GM12878 (cell line): ENCODE results near the gene FUS. TPM values are rescaled to one million over a fixed set of nuclear protein-coding genes. Genes with fewer than 3 reads are reported as not detected.

Experiments
- ATAC-seq: fragments of 200-7000 bp; cut with Tn5 transposase; 3 replicates; pipeline ENCODE4 v1.9.1; 2020; ENCODE audit warnings: mild to moderate bottlenecking, moderate library complexity
- BruUV-seq: library from RNA; stranded (reverse); fragments of 400-500 nt; replicated peaks from 2 replicates; lab custom pipeline; 2021; lab: Mats Ljungman, UMichigan
- CTCF ChIA-PET: fragments of 300-600 bp; sonication (Branson Sonifier 250); formaldehyde crosslinking; extraction: SDS; loops from one replicate; lab custom pipeline; 2021; ENCODE audit warnings: inconsistent platforms; lab: Yijun Ruan, JAX
- POLR2A ChIA-PET: fragments of 350-600 bp; formaldehyde crosslinking; extraction: SDS; loops from one replicate; lab custom pipeline; 2021; ENCODE audit warnings: inconsistent platforms; lab: Charles Lee
- RAD21 ChIA-PET: fragments of 300-600 bp; sonication (Branson Sonifier 250); formaldehyde crosslinking; loops from one replicate; lab custom pipeline; 2023; ENCODE audit warnings: antibody characterized with exemption; ENCODE audit not compliant: unreplicated experiment; lab: Charles Lee
- SMC1A ChIA-PET: fragments of 300-600 bp; sonication (Branson Sonifier 250); formaldehyde crosslinking; loops from one replicate; lab custom pipeline; 2023; ENCODE audit not compliant: unreplicated experiment, uncharacterized antibody; lab: Charles Lee
- DNase-seq: peaks from one replicate; pipeline ENCODE4 v3.0.0-alpha.2; 2011; ENCODE audit warnings: low read depth, low spot score
- FAIRE-seq: peaks from 3 replicates; lab custom pipeline; 2011; peaks lifted over from hg19 to GRCh38; lab: Jason Lieb, UNC
- H2AFZ ChIP-seq: 2 replicates; pipeline ENCODE4 v1.6.0; 2011; ENCODE audit warnings: low read depth, low read length, control low read depth; ENCODE audit not compliant: control insufficient read depth
- H3K27ac ChIP-seq: 2 replicates; pipeline ENCODE4 v1.5.1; 2011; ENCODE audit warnings: control low read depth; ENCODE audit not compliant: control insufficient read depth, insufficient read depth
- H3K27me3 ChIP-seq, 2 experiments: replicated peaks in 1 of 2; 2 replicates each; pipeline versions ENCODE4 v1.6.0 to v1.6.1; 2011; ENCODE audit warnings: low read length in 1 of 2; ENCODE audit not compliant: control insufficient read depth in 2 of 2, insufficient read depth in 2 of 2
- H3K36me3 ChIP-seq, 2 experiments: 2 replicates each; pipeline ENCODE4 v1.5.1; 2011; ENCODE audit warnings: low read length in 1 of 2; ENCODE audit not compliant: control insufficient read depth in 2 of 2, insufficient read depth in 2 of 2
- H3K4me1 ChIP-seq: 2 replicates; pipeline ENCODE4 v1.6.1; 2011; ENCODE audit warnings: mild to moderate bottlenecking, low read length, moderate library complexity, mixed read lengths; ENCODE audit not compliant: control insufficient read depth, insufficient read depth
- H3K4me2 ChIP-seq: 2 replicates; pipeline ENCODE4 v1.6.0; 2011; ENCODE audit warnings: control low read depth; ENCODE audit not compliant: control insufficient read depth, insufficient read depth
- H3K4me3 ChIP-seq: fragments of 200-600 bp; sonication (generic); 2 replicates; pipeline ENCODE4 v1.5.1; 2016
- H3K79me2 ChIP-seq: 2 replicates; pipeline ENCODE4 v1.6.0; 2011; ENCODE audit warnings: low read length; ENCODE audit not compliant: control insufficient read depth, insufficient read depth
- H3K9ac ChIP-seq: 2 replicates; pipeline ENCODE4 v1.8.0; 2011; ENCODE audit warnings: low read length, control low read depth, mixed read lengths; ENCODE audit not compliant: control insufficient read depth, insufficient read depth
- H3K9me3 ChIP-seq: replicated peaks from 3 replicates; pipeline ENCODE4 v1.5.1; 2011; ENCODE audit warnings: mild to moderate bottlenecking, low read length; ENCODE audit not compliant: control insufficient read depth, insufficient read depth
- H4K20me1 ChIP-seq: 2 replicates; pipeline ENCODE4 v1.6.0; 2011; ENCODE audit not compliant: control insufficient read depth, insufficient read depth
- LARP7 ChIP-seq: fragments of 450-650 bp; IDR thresholded peaks from 2 replicates; pipeline ENCODE4 v1.6.1; 2017; ENCODE audit warnings: mild to moderate bottlenecking
- RBBP5 ChIP-seq: fragments of 200-600 bp; sonication (generic); conservative IDR thresholded peaks from 2 replicates; pipeline ENCODE4 v1.6.1; 2016
- WGBS: methylation state at CpG from one replicate; pipeline ENCODE4 v1.1.6; 2016; ENCODE audit warnings: low lambda C conversion rate; ENCODE audit not compliant: insufficient replicate concordance, insufficient coverage; ENCODE audit errors: missing lambda C conversion rate; 5-methylcytosine and 5-hydroxymethylcytosine counted together
- in situ Hi-C: fragments of 300-500 bp; cut with MboI; formaldehyde crosslinking; loops from 9 replicates; pipeline ENCODE4 v1.14.3; 2018; ENCODE audit warnings: mixed read lengths
- intact Hi-C: fragments of 100-400 bp; cut with micrococcal nuclease; formaldehyde crosslinking; loops from one replicate; pipeline ENCODE4 v1.14.2; 2022; ENCODE audit not compliant: unreplicated experiment
- polyA plus RNA-seq, 11 experiments: library from polyadenylated mRNA; depleted of rRNA in 4 of 11; unstranded in 6 of 11; stranded (reverse) in 5 of 11; fragments of >200 nt; fragmentation: Nextera tagmentation in 4 of 11; fragmentation: Illumina TruSeq in 1 of 11; extraction: Ambion mirVana in 4 of 11; extraction: Trizol in 1 of 11; gene quantifications; 1 replicate in 1 of 11; 2 replicates in 10 of 11; pipeline versions ENCODE4 v1.2.1 to v1.2.3, GENCODE V29; 2011 to 2016; ENCODE audit warnings: inconsistent platforms in 2 of 11, missing spikeins in 2 of 11, low read depth in 1 of 11
- total RNA-seq, 4 experiments: library from RNA; depleted of rRNA in 3 of 4; stranded (reverse); fragments of >200 nt in 3 of 4; fragmentation: Illumina TruSeq in 1 of 4; extraction: Trizol in 1 of 4; gene quantifications; 2 replicates each; pipeline versions ENCODE4 v1.2.1 to v1.2.3, GENCODE V29; 2013 to 2021
- TF ChIP-seq, protein P1 (sequence below): fragments of 450-650 bp; IDR thresholded peaks from 2 replicates; pipeline ENCODE4 v1.6.1; 2017; ENCODE audit warnings: mild to moderate bottlenecking, moderate library complexity

Gene FUS
- total and polyA plus RNA-seq, 10 of the 15 experiments (the other 5 are each of a cell fraction or from before 2014, with no cell fraction given) = 46.8 to 521 (median 347) TPM

GRCh38 chr16:31219154-31219741, 39.3 kb downstream of the FUS start:
- 85% methylated on average over 15 of the region's 15 CpGs for WGBS
- no peak overlapping the region for H3K4me2 ChIP-seq
- H3K36me3 ChIP-seq = no peaks in the 10 kb centered on the region
- no peaks in the 10 kb centered on the region for H3K9me3 ChIP-seq
- ChIA-PET SMC1A (no interaction called here), CTCF (interaction anchor here (0.6 kb wide), 1 partner anchor 14 kb away, joined by 5 read pairs; no protein-coding TSS in a partner anchor), POLR2A (no interaction called here), RAD21 (no interaction called here)
- no peak for DNase-seq
- in situ Hi-C loops = no loop called here
- intact Hi-C loops = no loop called here
- no TSS peak for BruUV-seq
- TF ChIP-seq, protein P1, sequence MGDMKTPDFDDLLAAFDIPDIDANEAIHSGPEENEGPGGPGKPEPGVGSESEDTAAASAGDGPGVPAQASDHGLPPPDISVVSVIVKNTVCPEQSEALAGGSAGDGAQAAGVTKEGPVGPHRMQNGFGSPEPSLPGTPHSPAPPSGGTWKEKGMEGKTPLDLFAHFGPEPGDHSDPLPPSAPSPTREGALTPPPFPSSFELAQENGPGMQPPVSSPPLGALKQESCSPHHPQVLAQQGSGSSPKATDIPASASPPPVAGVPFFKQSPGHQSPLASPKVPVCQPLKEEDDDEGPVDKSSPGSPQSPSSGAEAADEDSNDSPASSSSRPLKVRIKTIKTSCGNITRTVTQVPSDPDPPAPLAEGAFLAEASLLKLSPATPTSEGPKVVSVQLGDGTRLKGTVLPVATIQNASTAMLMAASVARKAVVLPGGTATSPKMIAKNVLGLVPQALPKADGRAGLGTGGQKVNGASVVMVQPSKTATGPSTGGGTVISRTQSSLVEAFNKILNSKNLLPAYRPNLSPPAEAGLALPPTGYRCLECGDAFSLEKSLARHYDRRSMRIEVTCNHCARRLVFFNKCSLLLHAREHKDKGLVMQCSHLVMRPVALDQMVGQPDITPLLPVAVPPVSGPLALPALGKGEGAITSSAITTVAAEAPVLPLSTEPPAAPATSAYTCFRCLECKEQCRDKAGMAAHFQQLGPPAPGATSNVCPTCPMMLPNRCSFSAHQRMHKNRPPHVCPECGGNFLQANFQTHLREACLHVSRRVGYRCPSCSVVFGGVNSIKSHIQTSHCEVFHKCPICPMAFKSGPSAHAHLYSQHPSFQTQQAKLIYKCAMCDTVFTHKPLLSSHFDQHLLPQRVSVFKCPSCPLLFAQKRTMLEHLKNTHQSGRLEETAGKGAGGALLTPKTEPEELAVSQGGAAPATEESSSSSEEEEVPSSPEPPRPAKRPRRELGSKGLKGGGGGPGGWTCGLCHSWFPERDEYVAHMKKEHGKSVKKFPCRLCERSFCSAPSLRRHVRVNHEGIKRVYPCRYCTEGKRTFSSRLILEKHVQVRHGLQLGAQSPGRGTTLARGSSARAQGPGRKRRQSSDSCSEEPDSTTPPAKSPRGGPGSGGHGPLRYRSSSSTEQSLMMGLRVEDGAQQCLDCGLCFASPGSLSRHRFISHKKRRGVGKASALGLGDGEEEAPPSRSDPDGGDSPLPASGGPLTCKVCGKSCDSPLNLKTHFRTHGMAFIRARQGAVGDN = no peak
- TF ChIP-seq RBBP5 = no peak
- TF ChIP-seq LARP7 = no peak
- H3K27me3 ChIP-seq = peaks cover 14 to 18% of the 10 kb centered on the region in 2 experiments
- H3K4me3 ChIP-seq = no peak overlapping the region
- no peak overlapping the region for H3K27ac ChIP-seq
- H2AFZ ChIP-seq = no peak overlapping the region
- peaks cover 14% of the 10 kb centered on the region for H3K4me1 ChIP-seq
- no peak overlapping the region for H3K9ac ChIP-seq
- H3K79me2 ChIP-seq = no peaks in the 10 kb centered on the region
- H4K20me1 ChIP-seq = no peaks in the 10 kb centered on the region
- no peak for FAIRE-seq
- ATAC-seq = no peak
